GM12873 (cell line): ENCODE data around the gene DLGAP4.

Experiments
- CTCF ChIP-seq: IDR thresholded peaks from 2 replicates; pipeline ENCODE4 v1.5.1; 2012; ENCODE audit warnings: low read depth, mild to moderate bottlenecking, moderate library complexity, low read length, control low read depth; ENCODE audit not compliant: insufficient read depth; ENCODE audit errors: missing control alignments

Gene DLGAP4

GRCh38 chr20:36483209-36483918 lies 177.2 kb downstream of the DLGAP4 start:
- no peak for TF ChIP-seq CTCF

GRCh38 chr20:36483919-36484808 lies 178.0 kb downstream of the DLGAP4 start:
- no peak for TF ChIP-seq CTCF

- no peak for TF ChIP-seq CTCF
Observed at GRCh38 chr20:36485286-36485685, 179.1 kb downstream of the DLGAP4 start.

GRCh38 chr20:36487069-36487468 lies 180.9 kb downstream of the DLGAP4 start:
- TF ChIP-seq CTCF: no peak

- no peak for TF ChIP-seq CTCF
Observed at GRCh38 chr20:36490191-36490590, 184.1 kb downstream of the DLGAP4 start.

DNA sequence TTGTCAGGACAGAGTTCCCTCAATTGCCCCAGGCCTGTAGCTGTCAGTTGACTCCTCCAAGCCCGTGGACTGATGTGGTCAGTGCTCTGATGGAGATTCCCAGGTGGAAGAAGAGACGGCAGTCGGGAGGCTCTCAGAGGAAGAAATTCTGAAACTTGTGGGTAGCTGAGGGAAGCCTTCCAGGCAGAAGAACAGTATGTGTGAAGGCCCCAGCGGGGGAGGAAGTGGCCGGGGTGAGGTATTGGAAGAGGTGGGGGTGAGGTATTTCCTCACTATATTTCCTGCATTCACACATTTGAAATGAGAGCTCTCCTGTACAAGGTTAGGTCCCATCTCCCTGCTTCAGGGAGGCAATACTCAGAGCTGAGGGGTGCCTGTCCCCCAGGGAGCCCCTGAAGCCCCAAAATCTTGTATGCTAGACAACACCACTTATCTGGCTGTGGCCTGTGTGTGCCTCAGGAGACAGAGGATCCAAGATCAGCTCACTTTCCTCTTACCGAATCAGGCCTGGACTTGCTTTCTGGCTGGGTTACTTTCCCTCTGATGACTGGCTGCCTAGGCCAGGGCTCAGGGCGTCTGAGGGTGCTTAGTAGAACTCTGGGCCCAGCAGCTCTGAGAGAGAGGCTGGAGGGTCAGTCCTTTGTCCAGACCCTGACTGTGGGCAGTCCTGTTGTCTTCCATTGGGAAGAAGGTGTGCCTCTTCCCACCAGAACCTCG lies 185.9 kb downstream of the DLGAP4 start:
- TF ChIP-seq CTCF: no peak
